ENCODE results near the gene STAG2. TPM values are rescaled to one million over a fixed set of nuclear protein-coding genes. Genes with fewer than 3 reads are reported as not detected.

STAG2 gene
- polyA plus RNA-seq, 4 donors, result 19.7 to 76.6 (median 27.3) TPM

DNA sequence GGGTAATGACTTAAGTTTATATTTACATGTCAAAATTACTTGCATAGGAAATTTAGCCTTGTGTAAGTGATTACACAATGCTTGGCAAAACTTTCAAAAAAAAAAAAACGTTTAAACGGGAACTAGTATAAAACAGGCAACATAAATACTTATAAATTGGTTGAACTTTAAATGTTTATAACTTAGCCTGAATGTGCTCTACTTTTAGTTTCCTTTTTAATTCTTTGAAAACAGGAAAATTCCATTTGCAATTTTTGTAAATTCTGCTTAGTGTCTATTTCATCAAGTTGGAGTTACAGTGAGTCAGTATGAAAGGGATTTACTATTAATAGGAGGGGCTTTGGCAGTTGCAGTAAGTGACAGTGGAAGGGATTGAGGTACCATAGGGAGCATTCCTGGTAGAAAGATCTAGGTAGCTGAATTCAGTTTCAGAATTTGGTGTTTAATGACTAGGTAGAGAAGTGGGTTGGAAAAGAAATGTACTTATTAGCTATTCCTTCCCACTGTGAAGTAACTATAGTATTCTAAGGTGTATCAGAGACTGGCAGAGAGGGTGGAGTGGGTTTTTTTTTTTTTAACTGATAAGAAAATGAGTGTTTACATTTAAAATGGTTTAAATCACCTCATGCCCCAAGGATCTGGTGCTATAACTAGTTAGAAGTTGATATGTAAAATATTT lies 2.8 kb downstream of the STAG2 start:
- Histone ChIP-seq H3K4me3 (ENCODE audit: low read depth in 1 of 3, low read length in 3 of 3) (no peak overlapping the region), H3K27ac (ENCODE audit: low read depth in 1 of 3, low read length in 2 of 3) (peak overlapping the region in 2 of 3 donors; percentile 31 to 100), H3K36me3 (ENCODE audit: control insufficient read depth in 3 of 3, insufficient read depth in 2 of 3, low read depth in 1 of 3, low read length in 3 of 3) (no peaks in the 10 kb centered on the region), H3K4me1 (ENCODE audit: control insufficient read depth in 3 of 3, insufficient read depth in 2 of 3, low read depth in 1 of 3, low read length in 2 of 3) (peaks cover 0 to 4% (median 0%) of the 10 kb centered on the region in 3 donors), H3K27me3 (ENCODE audit: control insufficient read depth in 3 of 3, insufficient read depth in 3 of 3, low read length in 3 of 3) (no peaks in the 10 kb centered on the region), H3K9me3 (ENCODE audit: control insufficient read depth in 2 of 2, insufficient read depth in 1 of 2, low read depth in 1 of 2, low read length in 1 of 2) (no peaks in the 10 kb centered on the region)
- FAIRE-seq (no peak), DNase-seq (no peak)
- 2 to 21% (median 8%) methylated on average over 2 of the region's 2 CpGs for WGBS, 3 donors

- Histone ChIP-seq H3K4me3 (ENCODE audit: low read depth in 1 of 3, low read length in 3 of 3) (no peak overlapping the region), H3K36me3 (ENCODE audit: control insufficient read depth in 3 of 3, insufficient read depth in 2 of 3, low read depth in 1 of 3, low read length in 3 of 3) (peaks cover 0 to 3% (median 0%) of the 10 kb centered on the region in 3 donors), H3K9me3 (ENCODE audit: control insufficient read depth in 2 of 2, insufficient read depth in 1 of 2, low read depth in 1 of 2, low read length in 1 of 2) (no peaks in the 10 kb centered on the region), H3K27ac (ENCODE audit: low read depth in 1 of 3, low read length in 2 of 3) (no peak overlapping the region), H3K4me1 (ENCODE audit: control insufficient read depth in 3 of 3, insufficient read depth in 2 of 3, low read depth in 1 of 3, low read length in 2 of 3) (peaks cover 0 to 4% (median 0%) of the 10 kb centered on the region in 3 donors), H3K27me3 (ENCODE audit: control insufficient read depth in 3 of 3, insufficient read depth in 3 of 3, low read length in 3 of 3) (no peaks in the 10 kb centered on the region)
- no peak for DNase-seq
- FAIRE-seq, result no peak
- 85 to 92% (median 91%) methylated on average over 6 of the region's 6 CpGs for WGBS, 3 donors
Measured at GRCh38 chrX:123965712-123966111, 4.2 kb downstream of the STAG2 start.

DNA sequence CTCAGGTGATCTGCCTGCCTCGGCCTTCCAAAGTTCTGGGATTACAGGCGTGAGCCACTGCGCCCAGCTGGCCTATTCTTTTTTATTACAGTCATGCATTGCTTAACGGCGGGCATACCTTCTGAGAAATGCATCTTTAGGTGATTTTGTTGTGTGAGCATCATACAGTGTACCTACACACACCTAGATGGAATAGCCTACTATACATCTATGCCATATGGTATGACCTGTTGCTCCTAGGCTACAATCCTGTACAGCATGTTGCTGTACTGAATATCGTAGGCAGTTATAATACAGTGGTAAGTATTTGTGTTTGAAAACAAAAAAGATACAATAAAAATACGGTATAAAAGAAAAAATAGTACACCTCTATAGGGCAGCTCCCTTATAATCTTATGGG lies 6.0 kb downstream of the STAG2 start:
- FAIRE-seq (no peak), DNase-seq (no peak)
- Histone ChIP-seq H3K36me3 (ENCODE audit: control insufficient read depth in 3 of 3, insufficient read depth in 2 of 3, low read depth in 1 of 3, low read length in 3 of 3) (peaks cover 0 to 3% (median 0%) of the 10 kb centered on the region in 3 donors), H3K27me3 (ENCODE audit: control insufficient read depth in 3 of 3, insufficient read depth in 3 of 3, low read length in 3 of 3) (no peaks in the 10 kb centered on the region), H3K27ac (ENCODE audit: low read depth in 1 of 3, low read length in 2 of 3) (no peak overlapping the region), H3K4me1 (ENCODE audit: control insufficient read depth in 3 of 3, insufficient read depth in 2 of 3, low read depth in 1 of 3, low read length in 2 of 3) (peaks cover 0 to 4% (median 0%) of the 10 kb centered on the region in 3 donors), H3K9me3 (ENCODE audit: control insufficient read depth in 2 of 2, insufficient read depth in 1 of 2, low read depth in 1 of 2, low read length in 1 of 2) (no peaks in the 10 kb centered on the region), H3K4me3 (ENCODE audit: low read depth in 1 of 3, low read length in 3 of 3) (no peak overlapping the region)
- WGBS, 3 donors, result 84 to 88% (median 87%) methylated on average over 7 of the region's 7 CpGs

DNA sequence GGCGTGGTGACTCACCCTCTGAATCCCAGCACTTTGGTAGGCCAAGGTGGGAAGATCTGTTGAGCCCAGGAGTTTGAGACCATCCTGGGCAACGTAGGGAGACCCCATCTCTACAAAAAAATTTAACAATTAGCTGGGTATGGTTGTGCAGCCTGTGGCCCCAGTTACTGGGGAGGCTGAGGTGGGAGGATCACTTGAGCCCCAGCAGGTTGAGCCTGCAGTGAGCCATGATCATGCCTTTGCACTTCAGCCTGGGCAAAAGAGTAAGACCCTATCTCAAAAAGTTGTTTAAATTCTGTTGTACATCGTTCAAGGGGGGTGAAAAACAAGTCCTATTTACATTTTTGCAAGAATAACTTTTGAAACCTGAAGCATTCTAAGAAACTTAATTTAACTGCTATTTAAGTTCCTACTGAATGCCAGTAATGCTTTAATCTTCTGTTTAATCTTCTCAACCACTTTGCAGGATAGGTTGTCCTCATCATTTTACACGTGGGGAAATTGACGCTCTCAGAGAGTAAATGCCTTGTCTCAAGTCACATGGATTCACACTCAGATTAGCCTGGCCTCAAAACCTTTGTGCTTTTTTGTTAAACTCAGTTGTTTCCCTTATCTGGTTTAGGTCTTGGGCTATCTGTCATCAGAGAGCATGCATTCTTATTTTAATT lies 7.0 kb downstream of the STAG2 start:
- FAIRE-seq, result no peak
- H3K4me3 ChIP-seq (ENCODE audit: low read depth in 1 of 3, low read length in 3 of 3), result no peak overlapping the region
- DNase-seq, result no peak
- H3K27me3 ChIP-seq (ENCODE audit: control insufficient read depth in 3 of 3, insufficient read depth in 3 of 3, low read length in 3 of 3), result no peaks in the 10 kb centered on the region
- 47 to 61% (median 56%) methylated on average over 5 of the region's 5 CpGs for WGBS, 3 donors
- no peaks in the 10 kb centered on the region for H3K9me3 ChIP-seq (ENCODE audit: control insufficient read depth in 2 of 2, insufficient read depth in 1 of 2, low read depth in 1 of 2, low read length in 1 of 2)
- H3K36me3 ChIP-seq (ENCODE audit: control insufficient read depth in 3 of 3, insufficient read depth in 2 of 3, low read depth in 1 of 3, low read length in 3 of 3), result peaks cover 0 to 3% (median 0%) of the 10 kb centered on the region in 3 donors
- H3K4me1 ChIP-seq (ENCODE audit: control insufficient read depth in 3 of 3, insufficient read depth in 2 of 3, low read depth in 1 of 3, low read length in 2 of 3), result peaks cover 0 to 4% (median 0%) of the 10 kb centered on the region in 3 donors
- H3K27ac ChIP-seq (ENCODE audit: low read depth in 1 of 3, low read length in 2 of 3), result no peak overlapping the region

GRCh38 chrX:123971982-123972381 lies 10.5 kb downstream of the STAG2 start:
- 55 to 90% (median 77%) methylated on average over 4 to 5 of the region's 5 CpGs for WGBS, 3 donors
- Histone ChIP-seq H3K27ac (ENCODE audit: low read depth in 1 of 3, low read length in 2 of 3) (no peak overlapping the region), H3K9me3 (ENCODE audit: control insufficient read depth in 2 of 2, insufficient read depth in 1 of 2, low read depth in 1 of 2, low read length in 1 of 2) (no peaks in the 10 kb centered on the region), H3K27me3 (ENCODE audit: control insufficient read depth in 3 of 3, insufficient read depth in 3 of 3, low read length in 3 of 3) (no peaks in the 10 kb centered on the region), H3K36me3 (ENCODE audit: control insufficient read depth in 3 of 3, insufficient read depth in 2 of 3, low read depth in 1 of 3, low read length in 3 of 3) (peaks cover 0 to 3% (median 0%) of the 10 kb centered on the region in 3 donors), H3K4me3 (ENCODE audit: low read depth in 1 of 3, low read length in 3 of 3) (no peak overlapping the region), H3K4me1 (ENCODE audit: control insufficient read depth in 3 of 3, insufficient read depth in 2 of 3, low read depth in 1 of 3, low read length in 2 of 3) (peaks cover 0 to 4% (median 0%) of the 10 kb centered on the region in 3 donors)
- DNase-seq (no peak), FAIRE-seq (no peak)

- peaks cover 0 to 3% (median 0%) of the 10 kb centered on the region in 3 donors for H3K36me3 ChIP-seq (ENCODE audit: control insufficient read depth in 3 of 3, insufficient read depth in 2 of 3, low read depth in 1 of 3, low read length in 3 of 3)
- no peaks in the 10 kb centered on the region for H3K27me3 ChIP-seq (ENCODE audit: control insufficient read depth in 3 of 3, insufficient read depth in 3 of 3, low read length in 3 of 3)
- no peak overlapping the region for H3K4me3 ChIP-seq (ENCODE audit: low read depth in 1 of 3, low read length in 3 of 3)
- FAIRE-seq (no peak), DNase-seq (no peak)
- H3K9me3 ChIP-seq (ENCODE audit: control insufficient read depth in 2 of 2, insufficient read depth in 1 of 2, low read depth in 1 of 2, low read length in 1 of 2), result no peaks in the 10 kb centered on the region
- no peaks in the 10 kb centered on the region for H3K4me1 ChIP-seq (ENCODE audit: control insufficient read depth in 3 of 3, insufficient read depth in 2 of 3, low read depth in 1 of 3, low read length in 2 of 3)
- no peak overlapping the region for H3K27ac ChIP-seq (ENCODE audit: low read depth in 1 of 3, low read length in 2 of 3)
- 47 to 60% (median 48%) methylated on average over 3 of the region's 3 CpGs for WGBS, 3 donors
Measured at GRCh38 chrX:123973921-123974320, 12.4 kb downstream of the STAG2 start.

DNA sequence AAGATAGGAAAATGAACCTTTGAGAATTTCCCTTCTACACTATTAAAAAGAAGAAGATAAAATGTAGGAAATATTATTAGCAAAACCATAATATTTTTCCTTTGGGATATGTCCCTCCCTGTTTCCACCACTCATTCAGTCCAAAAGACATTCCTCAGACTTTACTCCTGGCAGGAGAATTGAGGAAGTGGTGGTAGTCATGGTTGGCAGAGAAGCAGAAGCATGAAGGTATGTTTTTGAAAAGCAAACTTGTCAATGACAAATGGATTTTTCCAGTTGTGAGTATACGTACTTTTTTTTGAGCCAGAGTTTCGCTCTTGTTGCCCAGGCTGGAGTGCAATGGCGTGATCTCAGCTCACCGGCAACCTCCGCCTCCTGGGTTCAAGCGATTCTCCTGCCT lies 13.7 kb downstream of the STAG2 start:
- DNase-seq (peak in 1 of 2 donors; percentile 21), FAIRE-seq (no peak)
- no peaks in the 10 kb centered on the region for H3K9me3 ChIP-seq (ENCODE audit: control insufficient read depth in 2 of 2, insufficient read depth in 1 of 2, low read depth in 1 of 2, low read length in 1 of 2)
- no peaks in the 10 kb centered on the region for H3K27me3 ChIP-seq (ENCODE audit: control insufficient read depth in 3 of 3, insufficient read depth in 3 of 3, low read length in 3 of 3)
- H3K4me3 ChIP-seq (ENCODE audit: low read depth in 1 of 3, low read length in 3 of 3), result no peak overlapping the region
- H3K4me1 ChIP-seq (ENCODE audit: control insufficient read depth in 3 of 3, insufficient read depth in 2 of 3, low read depth in 1 of 3, low read length in 2 of 3), result no peaks in the 10 kb centered on the region
- H3K36me3 ChIP-seq (ENCODE audit: control insufficient read depth in 3 of 3, insufficient read depth in 2 of 3, low read depth in 1 of 3, low read length in 3 of 3), result no peaks in the 10 kb centered on the region
- no peak overlapping the region for H3K27ac ChIP-seq (ENCODE audit: low read depth in 1 of 3, low read length in 2 of 3)
- 81 to 96% (median 84%) methylated on average over 5 to 6 of the region's 6 CpGs for WGBS, 3 donors

DNA sequence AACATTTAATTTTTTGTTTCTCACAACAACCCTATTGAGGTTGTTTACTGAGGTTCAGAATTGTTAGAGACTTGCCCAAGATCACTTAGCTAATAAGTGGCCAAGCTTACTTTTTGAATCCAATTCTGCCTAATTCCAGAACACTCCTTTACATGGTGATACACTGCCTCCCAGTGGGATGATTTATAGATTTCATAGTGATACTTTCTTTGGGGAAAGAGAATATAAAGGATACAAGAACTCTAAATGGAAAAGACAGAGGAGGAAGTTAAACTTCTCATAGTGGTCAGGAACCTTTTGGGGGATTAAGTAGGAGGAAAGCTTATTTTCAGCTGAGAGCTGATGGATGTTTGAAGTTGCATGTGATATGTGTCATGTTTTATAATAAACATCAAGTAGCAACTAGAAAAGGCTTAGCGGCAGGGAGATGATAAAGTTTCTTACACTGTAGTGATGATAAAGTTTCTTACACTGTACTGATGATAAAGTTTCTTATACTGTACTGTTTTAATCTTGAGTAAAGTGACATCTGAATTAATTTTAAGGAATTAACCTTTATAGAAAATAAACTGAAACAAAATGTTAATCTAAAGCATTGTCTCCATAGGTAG lies 15.3 kb downstream of the STAG2 start:
- H3K27ac ChIP-seq (ENCODE audit: low read depth in 1 of 3, low read length in 2 of 3), result no peak overlapping the region
- no peak for FAIRE-seq

More for the DNA sequence above, 15.3 kb downstream of the STAG2 start:
- Histone ChIP-seq H3K36me3 (ENCODE audit: control insufficient read depth in 3 of 3, insufficient read depth in 2 of 3, low read depth in 1 of 3, low read length in 3 of 3) (no peaks in the 10 kb centered on the region), H3K4me1 (ENCODE audit: control insufficient read depth in 3 of 3, insufficient read depth in 2 of 3, low read depth in 1 of 3, low read length in 2 of 3) (no peaks in the 10 kb centered on the region), H3K4me3 (ENCODE audit: low read depth in 1 of 3, low read length in 3 of 3) (no peak overlapping the region), H3K9me3 (ENCODE audit: control insufficient read depth in 2 of 2, insufficient read depth in 1 of 2, low read depth in 1 of 2, low read length in 1 of 2) (no peaks in the 10 kb centered on the region), H3K27me3 (ENCODE audit: control insufficient read depth in 3 of 3, insufficient read depth in 3 of 3, low read length in 3 of 3) (no peaks in the 10 kb centered on the region)
- 67 to 93% (median 90%) methylated on average over 1 of the region's 1 CpG for WGBS, 3 donors
- peak; percentile 20 to 30 for DNase-seq
